Fibroblast of gingiva (primary cell): ENCODE data around the gene NDUFAF3.
"Not testable (repeated sequence)": the region's sequence is repeated elsewhere in the genome, so short reads cannot be mapped to it uniquely, and the experiment has no call there.

Experiments
- DNase-seq: peaks from one replicate; pipeline ENCODE4 v3.0.0-alpha.2; 2011; ENCODE audit warnings: low read depth

Gene NDUFAF3

DNA sequence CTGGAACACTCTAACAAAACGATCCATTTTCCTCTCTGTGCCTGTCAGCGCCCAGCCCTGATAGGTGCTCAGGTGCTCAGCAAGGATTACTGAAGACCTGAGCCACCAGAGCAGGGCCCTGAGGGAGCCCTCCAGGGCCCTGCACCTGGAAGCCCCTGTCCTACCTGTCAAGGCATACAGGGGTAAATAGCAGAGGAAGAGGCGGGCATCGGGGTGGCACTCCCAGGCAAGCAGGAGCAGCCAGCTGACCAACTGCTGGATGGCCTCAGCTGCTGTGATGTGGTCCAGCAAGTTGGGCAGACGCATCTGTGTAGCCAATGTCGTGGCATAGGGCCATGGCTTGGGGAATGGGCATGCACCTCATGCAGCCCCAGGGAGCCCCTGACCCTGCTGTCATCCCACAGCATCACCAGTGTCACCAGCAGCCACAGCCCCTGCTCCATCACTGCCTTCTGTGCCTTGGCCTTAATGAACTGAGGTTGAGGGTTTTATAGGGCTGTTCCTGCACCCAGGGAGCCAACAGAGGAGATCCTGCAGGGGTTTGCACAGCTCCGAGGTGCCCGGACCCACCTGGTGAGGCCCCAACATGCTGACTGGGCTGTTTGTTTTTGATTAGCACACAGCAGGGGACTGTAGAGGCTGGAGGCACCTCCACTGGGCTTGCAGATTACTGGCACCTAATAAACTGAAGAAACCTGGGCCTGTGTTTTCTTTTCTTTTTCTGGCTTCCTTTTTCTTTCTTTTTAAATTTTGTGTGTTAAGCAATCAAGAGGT, 22.6 kb upstream of the NDUFAF3 start:
- no peak for DNase-seq

GRCh38 chr3:49001155-49001554, 20.8 kb upstream of the NDUFAF3 start:
- no peak for DNase-seq

DNA sequence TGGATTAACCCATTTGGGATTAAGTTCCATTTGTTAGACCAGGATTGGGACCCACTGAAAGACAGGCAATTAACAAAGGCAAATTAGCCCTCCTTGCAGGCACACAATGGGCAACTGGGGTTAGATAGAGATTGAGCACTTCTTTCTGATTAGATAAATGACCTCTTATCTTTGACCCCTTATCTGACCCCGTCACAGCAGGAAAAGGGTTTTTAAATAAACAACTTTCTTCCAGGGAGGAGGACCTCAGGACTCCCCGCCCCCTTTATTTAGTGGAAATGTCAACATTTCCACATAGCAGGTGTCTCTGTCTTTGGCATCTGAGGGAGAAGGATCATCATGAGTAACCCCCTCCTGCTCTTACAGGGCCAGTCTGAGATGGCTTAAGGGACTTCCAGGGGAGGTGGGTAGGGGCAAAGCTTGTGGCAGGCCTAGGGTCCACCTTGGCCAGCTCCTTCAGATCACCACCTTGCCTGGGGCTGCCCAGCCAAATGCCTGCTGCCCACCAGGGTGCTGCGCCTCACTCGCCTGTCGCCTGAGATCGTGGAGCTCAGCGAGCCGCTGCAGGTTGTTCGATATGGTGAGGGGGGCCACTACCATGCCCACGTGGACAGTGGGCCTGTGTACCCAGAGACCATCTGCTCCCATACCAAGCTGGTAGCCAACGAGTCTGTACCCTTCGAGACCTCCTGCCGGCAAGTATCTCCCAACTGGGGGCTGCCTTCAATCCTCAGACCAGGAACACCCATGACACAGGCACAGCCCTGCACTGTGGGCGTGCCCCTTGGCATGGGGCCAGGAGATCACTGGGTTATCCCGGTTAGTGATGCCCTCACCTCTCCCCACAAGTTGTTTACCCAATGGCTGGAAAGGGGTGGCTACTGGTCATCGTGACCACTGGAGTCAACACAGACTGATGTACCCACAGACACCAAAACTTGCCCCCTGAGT, 17.3 kb upstream of the NDUFAF3 start:
- DNase-seq: no peak

GRCh38 chr3:49005303-49005680, 16.6 kb upstream of the NDUFAF3 start:
- DNase-seq: no peak

GRCh38 chr3:49005998-49006397, 15.9 kb upstream of the NDUFAF3 start:
- DNase-seq: no peak

GRCh38 chr3:49006408-49007067, 15.4 kb upstream of the NDUFAF3 start:
- peak; percentile 50 for DNase-seq

GRCh38 chr3:49007068-49007770, 14.7 kb upstream of the NDUFAF3 start, which contains the start of gene WDR6:
TSS of gene WDR6 (plus strand) at chr3:49007391. CDS start at chr3:49007432, 41 bp downstream.
- peak; percentile 97 for DNase-seq

- peak; percentile 92 for DNase-seq
Observed at GRCh38 chr3:49007771-49008528, 14.0 kb upstream of the NDUFAF3 start.

DNA sequence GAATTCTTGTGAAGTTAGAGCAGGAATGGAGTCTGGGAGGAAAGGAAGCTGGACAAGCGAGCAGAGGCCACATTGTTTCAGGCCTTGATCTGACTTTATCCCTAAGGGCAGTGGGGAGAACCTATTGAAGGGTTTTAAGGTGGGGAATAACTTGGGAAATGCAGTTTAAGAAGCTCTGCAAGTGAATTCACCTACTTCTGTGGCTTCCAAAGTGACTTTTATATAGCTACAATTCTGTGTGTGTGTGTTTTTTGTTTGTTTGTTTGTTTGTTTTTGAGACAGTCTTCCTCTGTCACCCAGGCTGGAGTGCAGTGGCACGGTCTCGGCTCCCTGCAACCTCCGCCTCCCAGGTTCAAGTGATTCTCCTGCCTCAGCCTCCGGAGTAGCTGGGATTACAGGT, 13.3 kb upstream of the NDUFAF3 start:
- DNase-seq: not testable (repeated sequence)

DNA sequence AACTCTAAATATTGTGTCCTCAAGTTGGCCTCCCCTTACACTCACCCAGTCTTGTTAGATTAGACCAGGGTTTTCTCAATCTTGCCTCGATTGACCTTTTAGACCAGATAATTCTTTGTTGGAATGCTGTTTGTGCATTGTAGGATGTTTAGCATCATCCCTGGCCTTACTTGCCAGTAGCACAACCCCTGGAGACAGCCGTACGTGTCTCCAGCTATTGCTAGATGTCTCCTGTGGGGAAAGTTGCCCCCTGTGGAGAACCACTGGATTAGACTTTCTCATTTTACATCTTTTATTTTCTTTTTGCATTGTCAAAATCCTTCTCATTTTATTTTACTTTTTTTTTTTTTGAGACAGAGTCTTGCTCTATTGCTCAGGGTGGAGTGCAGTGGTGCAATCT, 12.5 kb upstream of the NDUFAF3 start:
- DNase-seq: no peak

DNA sequence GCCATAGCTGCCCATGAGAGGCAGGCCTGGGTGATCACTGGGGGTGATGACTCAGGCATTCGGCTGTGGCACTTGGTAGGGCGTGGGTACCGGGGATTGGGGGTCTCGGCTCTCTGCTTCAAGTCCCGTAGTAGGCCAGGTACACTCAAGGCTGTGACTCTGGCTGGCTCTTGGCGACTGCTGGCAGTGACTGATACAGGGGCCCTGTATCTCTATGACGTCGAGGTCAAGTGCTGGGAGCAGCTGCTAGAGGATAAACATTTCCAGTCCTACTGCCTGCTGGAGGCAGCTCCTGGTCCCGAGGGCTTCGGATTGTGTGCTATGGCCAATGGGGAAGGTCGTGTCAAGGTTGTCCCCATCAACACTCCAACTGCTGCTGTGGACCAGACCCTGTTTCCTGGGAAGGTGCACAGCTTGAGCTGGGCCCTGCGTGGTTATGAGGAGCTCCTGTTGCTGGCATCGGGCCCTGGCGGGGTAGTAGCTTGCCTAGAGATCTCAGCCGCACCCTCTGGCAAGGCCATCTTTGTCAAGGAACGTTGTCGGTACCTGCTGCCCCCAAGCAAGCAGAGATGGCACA, 9.4 kb upstream of the NDUFAF3 start:
- DNase-seq: no peak

DNA sequence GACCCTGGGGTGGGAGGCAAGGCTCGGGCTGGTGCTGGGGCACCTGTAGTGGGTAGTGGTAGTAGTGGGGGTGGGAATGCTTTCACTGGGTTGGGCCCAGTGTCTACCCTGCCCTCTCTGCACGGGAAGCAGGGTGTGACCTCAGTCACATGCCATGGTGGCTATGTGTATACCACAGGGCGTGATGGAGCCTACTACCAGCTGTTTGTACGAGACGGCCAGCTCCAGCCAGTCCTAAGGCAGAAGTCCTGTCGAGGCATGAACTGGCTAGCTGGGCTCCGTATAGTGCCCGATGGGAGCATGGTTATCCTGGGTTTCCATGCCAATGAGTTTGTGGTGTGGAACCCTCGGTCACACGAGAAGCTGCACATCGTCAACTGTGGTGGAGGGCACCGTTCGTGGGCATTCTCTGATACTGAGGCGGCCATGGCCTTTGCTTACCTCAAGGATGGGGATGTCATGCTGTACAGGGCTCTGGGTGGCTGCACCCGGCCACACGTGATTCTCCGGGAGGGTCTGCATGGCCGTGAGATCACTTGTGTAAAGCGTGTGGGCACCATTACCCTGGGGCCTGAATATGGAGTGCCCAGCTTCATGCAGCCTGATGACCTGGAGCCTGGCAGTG, 8.7 kb upstream of the NDUFAF3 start:
- no peak for DNase-seq

- DNase-seq: no peak
Observed at GRCh38 chr3:49013738-49014660, 7.9 kb upstream of the NDUFAF3 start.

DNA sequence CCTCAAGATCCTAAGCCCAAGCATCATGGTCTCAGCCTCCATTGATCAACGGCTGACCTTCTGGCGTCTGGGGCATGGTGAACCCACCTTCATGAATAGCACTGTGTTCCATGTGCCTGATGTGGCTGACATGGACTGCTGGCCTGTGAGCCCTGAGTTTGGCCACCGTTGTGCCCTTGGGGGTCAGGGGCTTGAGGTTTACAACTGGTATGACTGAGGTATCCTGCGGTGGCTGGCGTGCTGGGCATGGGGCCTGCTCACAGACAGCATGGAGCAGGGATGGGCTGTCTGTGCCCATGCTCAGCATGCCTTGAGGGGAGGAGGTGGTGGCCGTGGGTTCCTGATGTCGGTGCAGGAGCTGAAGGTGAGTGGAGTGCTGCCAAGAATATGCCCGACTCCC, 6.8 kb upstream of the NDUFAF3 start:
- DNase-seq: no peak

- DNase-seq: no peak
Observed at GRCh38 chr3:49015765-49016164, 6.2 kb upstream of the NDUFAF3 start.

DNA sequence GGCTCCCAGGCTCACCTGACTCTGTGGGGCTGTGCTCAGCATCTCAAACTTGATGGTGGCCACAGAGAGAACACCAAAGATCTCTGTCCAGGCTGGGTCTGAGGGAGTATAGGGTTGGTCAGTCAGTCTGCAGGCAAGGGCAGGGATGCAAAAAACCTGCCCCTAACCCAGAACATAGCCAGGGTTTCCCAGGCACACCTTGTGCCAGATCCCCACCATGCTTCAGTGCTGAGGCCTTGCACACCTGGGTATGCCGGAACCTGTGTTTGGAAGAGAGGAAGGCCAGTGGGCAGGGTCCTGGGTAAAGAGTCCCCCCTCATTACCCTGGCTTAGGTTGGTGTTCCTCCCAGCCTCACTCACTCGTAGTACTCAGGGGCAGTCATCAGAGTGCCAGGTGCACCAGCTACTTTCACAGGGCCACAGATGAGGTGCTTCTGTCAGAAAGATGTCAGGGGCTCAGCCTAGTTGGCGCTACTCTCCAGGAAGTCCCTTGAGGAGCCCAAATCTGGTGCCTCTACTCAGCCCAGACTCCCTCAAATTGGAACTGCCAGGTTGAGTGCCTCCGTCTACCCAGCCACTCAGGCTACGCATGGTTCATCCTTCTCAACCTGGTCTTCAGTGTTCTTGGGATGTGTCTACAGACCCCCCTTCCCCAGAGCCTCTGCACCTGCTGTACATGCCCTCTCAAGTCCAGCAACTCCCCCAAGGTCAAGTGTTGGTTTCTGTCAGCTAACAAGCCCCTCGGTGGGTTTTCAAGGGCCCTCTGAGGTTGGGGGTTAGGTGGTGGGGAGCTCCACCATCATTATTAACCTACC, 5.3 kb upstream of the NDUFAF3 start:
- no peak for DNase-seq

DNA sequence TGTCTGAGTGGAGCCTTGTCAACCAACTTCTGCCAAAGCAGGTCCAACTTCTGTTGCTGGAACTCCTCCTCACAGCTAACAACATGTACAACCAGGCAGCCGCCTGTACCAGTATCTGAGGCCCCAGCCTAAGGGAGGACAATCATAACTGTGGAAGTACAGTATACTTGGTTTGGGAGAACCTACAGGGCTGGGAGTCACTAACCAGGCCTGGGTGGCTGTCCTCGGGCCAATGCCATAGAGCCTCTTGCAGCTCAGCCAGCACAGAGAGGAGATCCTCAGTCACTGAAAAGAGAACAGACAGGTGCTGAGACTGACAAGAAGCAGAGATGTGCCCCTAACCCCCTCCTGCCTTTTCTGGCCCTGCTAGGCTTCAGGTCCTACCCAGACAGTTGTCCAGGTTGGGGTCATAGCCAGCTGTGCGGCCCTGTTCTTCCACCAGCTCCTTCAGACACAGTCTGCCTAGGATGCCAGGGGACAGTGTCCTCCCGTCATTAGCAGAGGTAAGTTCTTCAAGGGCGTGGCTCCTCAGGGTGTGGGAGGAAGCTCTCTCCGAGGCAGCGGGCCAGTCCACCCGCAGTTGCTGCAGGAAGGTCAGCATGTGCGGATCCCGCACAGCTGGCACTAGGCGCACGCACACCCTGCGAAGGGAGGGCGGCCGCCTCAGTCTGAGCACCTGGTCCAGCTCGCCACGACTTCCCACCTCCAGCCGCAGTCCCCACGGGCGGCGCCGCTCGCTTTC, 4.5 kb upstream of the NDUFAF3 start:
- no peak for DNase-seq
